ENCODE results near the gene TMEM123. TPM values are rescaled to one million over a fixed set of nuclear protein-coding genes. Genes with fewer than 3 reads are reported as not detected.

The TMEM123 gene
- total RNA-seq, 4 donors from 2014 or later = 161 to 212 (median 197) TPM

DNA sequence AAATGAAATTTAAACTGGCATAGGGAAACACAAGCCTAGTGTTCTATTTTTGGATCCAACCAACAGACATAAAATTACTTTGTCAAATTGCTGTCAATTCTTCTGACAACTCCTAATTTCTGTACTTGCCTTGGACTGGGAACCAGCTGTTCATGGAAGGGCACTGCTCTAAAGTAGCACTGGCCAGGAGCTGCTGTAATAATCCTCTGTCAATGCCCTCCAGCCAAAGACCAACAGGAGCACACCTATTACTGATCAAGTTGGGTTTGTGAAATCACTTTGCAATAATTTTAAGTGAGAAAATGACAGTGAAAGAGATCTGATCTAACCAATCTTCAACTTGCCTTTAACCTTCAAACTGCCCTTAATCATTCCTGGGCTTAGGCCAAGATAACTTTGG, 18.9 kb upstream of the TMEM123 start:
- no peaks in the 10 kb centered on the region for H3K9me3 ChIP-seq
- DNase-seq (ENCODE audit: low spot score in 2 of 2) = no peak
- H3K4me1 ChIP-seq = peaks cover 33% of the 10 kb centered on the region
- H3K4me3 ChIP-seq = no peak overlapping the region
- H3K36me3 ChIP-seq = no peaks in the 10 kb centered on the region
- TF ChIP-seq EP300 (IDR thresholded peaks at IDR 0.05) (no peak), POLR2A (IDR thresholded peaks at IDR 0.05) (no peak), POLR2AphosphoS5 (IDR thresholded peaks at IDR 0.05) (no peak)
- TF ChIP-seq, protein P1, sequence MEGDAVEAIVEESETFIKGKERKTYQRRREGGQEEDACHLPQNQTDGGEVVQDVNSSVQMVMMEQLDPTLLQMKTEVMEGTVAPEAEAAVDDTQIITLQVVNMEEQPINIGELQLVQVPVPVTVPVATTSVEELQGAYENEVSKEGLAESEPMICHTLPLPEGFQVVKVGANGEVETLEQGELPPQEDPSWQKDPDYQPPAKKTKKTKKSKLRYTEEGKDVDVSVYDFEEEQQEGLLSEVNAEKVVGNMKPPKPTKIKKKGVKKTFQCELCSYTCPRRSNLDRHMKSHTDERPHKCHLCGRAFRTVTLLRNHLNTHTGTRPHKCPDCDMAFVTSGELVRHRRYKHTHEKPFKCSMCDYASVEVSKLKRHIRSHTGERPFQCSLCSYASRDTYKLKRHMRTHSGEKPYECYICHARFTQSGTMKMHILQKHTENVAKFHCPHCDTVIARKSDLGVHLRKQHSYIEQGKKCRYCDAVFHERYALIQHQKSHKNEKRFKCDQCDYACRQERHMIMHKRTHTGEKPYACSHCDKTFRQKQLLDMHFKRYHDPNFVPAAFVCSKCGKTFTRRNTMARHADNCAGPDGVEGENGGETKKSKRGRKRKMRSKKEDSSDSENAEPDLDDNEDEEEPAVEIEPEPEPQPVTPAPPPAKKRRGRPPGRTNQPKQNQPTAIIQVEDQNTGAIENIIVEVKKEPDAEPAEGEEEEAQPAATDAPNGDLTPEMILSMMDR (IDR thresholded peaks at IDR 0.05) = no peak
- H3K27ac ChIP-seq = peak overlapping the region; percentile 8
- no peaks in the 10 kb centered on the region for H3K27me3 ChIP-seq

- Histone ChIP-seq H3K4me3 (no peak overlapping the region), H3K27ac (peak overlapping the region; percentile 51), H3K4me1 (peaks cover 25% of the 10 kb centered on the region), H3K27me3 (no peaks in the 10 kb centered on the region), H3K9me3 (no peaks in the 10 kb centered on the region), H3K36me3 (no peaks in the 10 kb centered on the region)
- DNase-seq (ENCODE audit: low spot score in 2 of 2) = no peak
- TF ChIP-seq POLR2AphosphoS5 (IDR thresholded peaks at IDR 0.05) = no peak
- TF ChIP-seq EP300 (IDR thresholded peaks at IDR 0.05) = no peak
- no peak for TF ChIP-seq POLR2A (IDR thresholded peaks at IDR 0.05)
- TF ChIP-seq, protein P1 (IDR thresholded peaks at IDR 0.05) = no peak
- 88% methylated on average over 3 of the region's 3 CpGs for WGBS
Observed at GRCh38 chr11:102470251-102470650, 17.7 kb upstream of the TMEM123 start.

DNA sequence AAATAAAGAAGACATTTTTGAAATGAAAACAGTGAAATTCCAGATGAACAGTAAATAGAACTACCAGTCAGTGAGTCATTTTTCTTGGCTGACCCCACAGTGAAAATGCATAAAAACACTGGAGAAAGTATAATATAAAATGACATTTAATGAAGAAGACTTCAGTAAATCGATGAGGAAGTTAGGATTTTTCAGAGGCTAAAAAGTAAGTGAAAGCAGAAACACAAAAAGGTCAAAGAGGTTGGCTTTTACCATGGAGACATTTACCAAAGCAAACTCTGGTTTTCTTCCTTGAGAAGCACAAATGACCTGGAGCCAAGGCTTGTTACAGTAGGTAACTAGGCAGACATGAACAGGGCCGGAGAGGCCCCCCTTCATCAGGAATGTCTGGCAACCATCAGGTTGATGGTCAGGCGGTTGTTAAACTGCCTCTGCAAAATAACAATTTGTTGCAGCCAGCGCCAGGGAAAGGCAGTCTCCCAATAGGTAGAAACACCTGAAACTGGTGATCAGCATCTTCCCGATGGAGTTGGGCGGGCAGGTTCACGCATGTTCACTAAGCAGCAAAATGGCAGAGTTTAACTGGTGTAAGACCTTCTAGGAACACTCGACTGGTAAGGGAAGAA, 16.7 kb upstream of the TMEM123 start:
- Histone ChIP-seq H3K36me3 (no peaks in the 10 kb centered on the region), H3K4me3 (no peak overlapping the region), H3K9me3 (no peaks in the 10 kb centered on the region), H3K27ac (peak overlapping the region; percentile 51), H3K27me3 (no peaks in the 10 kb centered on the region), H3K4me1 (peaks cover 25% of the 10 kb centered on the region)
- WGBS = 70% methylated on average over 8 of the region's 8 CpGs
- TF ChIP-seq, protein P1 (IDR thresholded peaks at IDR 0.05) = no peak
- TF ChIP-seq POLR2AphosphoS5 (IDR thresholded peaks at IDR 0.05) (no peak), POLR2A (IDR thresholded peaks at IDR 0.05) (no peak), EP300 (IDR thresholded peaks at IDR 0.05) (no peak)
- no peak for DNase-seq (ENCODE audit: low spot score in 2 of 2)

DNA sequence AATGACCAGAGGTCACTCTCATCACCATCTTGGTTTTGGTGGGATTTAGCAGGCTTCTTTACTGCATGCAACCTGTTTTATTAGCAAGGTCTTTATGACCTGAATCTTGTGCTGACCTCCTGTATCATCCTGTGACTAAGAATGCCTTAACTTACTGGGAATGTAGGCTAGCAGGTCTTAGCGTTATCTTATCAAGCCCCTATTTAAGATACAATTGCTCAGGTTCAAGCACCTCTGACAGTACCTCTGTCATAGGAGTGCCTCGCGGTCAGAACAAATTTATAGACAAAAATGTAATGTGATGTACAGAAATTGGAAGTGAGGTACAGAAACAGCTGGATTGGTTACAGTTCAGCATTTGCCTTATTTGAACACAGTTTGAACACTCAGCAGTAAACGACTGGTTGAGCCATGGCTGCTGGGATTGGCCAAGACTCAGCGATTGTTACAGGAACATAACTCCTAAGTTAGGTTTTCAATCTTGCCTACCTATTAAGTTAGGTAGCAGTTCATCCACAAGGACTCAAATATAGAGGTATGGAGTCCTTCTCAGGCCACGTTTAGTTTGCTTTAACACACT, 16.1 kb upstream of the TMEM123 start:
- H3K27ac ChIP-seq = peak overlapping the region; percentile 51
- H3K36me3 ChIP-seq = no peaks in the 10 kb centered on the region
- peaks cover 25% of the 10 kb centered on the region for H3K4me1 ChIP-seq
- 73% methylated on average over 6 of the region's 6 CpGs for WGBS
- H3K27me3 ChIP-seq = no peaks in the 10 kb centered on the region
- H3K4me3 ChIP-seq = no peak overlapping the region
- H3K9me3 ChIP-seq = no peaks in the 10 kb centered on the region
- no peak for DNase-seq (ENCODE audit: low spot score in 2 of 2)
- TF ChIP-seq POLR2A (IDR thresholded peaks at IDR 0.05) = no peak
- TF ChIP-seq, protein P1 (IDR thresholded peaks at IDR 0.05) = no peak
- TF ChIP-seq EP300 (IDR thresholded peaks at IDR 0.05) = no peak
- no peak for TF ChIP-seq POLR2AphosphoS5 (IDR thresholded peaks at IDR 0.05)

GRCh38 chr11:102467853-102468580, 15.5 kb upstream of the TMEM123 start:
- peak overlapping the region; percentile 51 for H3K27ac ChIP-seq
- WGBS = 84% methylated on average over 6 of the region's 6 CpGs
- TF ChIP-seq EP300 (IDR thresholded peaks at IDR 0.05) (no peak), POLR2AphosphoS5 (IDR thresholded peaks at IDR 0.05) (no peak), POLR2A (IDR thresholded peaks at IDR 0.05) (no peak)
- TF ChIP-seq, protein P1 (IDR thresholded peaks at IDR 0.05) = no peak
- H3K4me3 ChIP-seq = no peak overlapping the region
- no peaks in the 10 kb centered on the region for H3K9me3 ChIP-seq
- peaks cover 25% of the 10 kb centered on the region for H3K4me1 ChIP-seq
- no peak for DNase-seq (ENCODE audit: low spot score in 2 of 2)
- no peaks in the 10 kb centered on the region for H3K27me3 ChIP-seq
- H3K36me3 ChIP-seq = no peaks in the 10 kb centered on the region

All from suprapubic skin (tissue), 4 donors.